HepG2 (cell line): ENCODE data around the gene ERC1. TPM values are rescaled to one million over a fixed set of nuclear protein-coding genes. Genes with fewer than 3 reads are reported as not detected.

Experiments used
- ATAC-seq: fragments of 200-7000 bp; cut with Tn5 transposase; 3 replicates; pipeline ENCODE4 v1.9.1; 2020; ENCODE audit warnings: mild to moderate bottlenecking, moderate library complexity
- BruUV-seq: library from RNA; stranded (reverse); fragments of 400-500 nt; replicated peaks from 2 replicates; lab custom pipeline; 2021; lab: Mats Ljungman, UMichigan
- CTCF ChIA-PET: fragments of 300-600 bp; formaldehyde crosslinking; extraction: SDS; loops from one replicate; lab custom pipeline; 2021; ENCODE audit warnings: low total read pairs, inconsistent platforms, low intra/inter-chr PET ratio; lab: Yijun Ruan, JAX
- POLR2A ChIA-PET: fragments of 350-600 bp; sonication (Branson Sonifier 250); formaldehyde crosslinking; loops from one replicate; lab custom pipeline; 2020; ENCODE audit warnings: antibody characterized with exemption, inconsistent platforms; lab: Yijun Ruan, JAX
- DNase-seq: peaks from one replicate; pipeline ENCODE4 v3.0.0-alpha.2; 2015; ENCODE audit warnings: low spot score
- FAIRE-seq: peaks from 3 replicates; lab custom pipeline; 2011; peaks lifted over from hg19 to GRCh38; lab: Jason Lieb, UNC
- H2AFZ ChIP-seq: one replicate; pipeline ENCODE4 v1.6.1; 2011; ENCODE audit warnings: low read length, inconsistent platforms
- H3K27ac ChIP-seq: fragments of 300-600 bp; 3 replicates; pipeline ENCODE4 v1.8.0; 2011; ENCODE audit warnings: mixed run types, mild to moderate bottlenecking, mixed read lengths, low read length, inconsistent platforms; ENCODE audit not compliant: insufficient read depth; ENCODE audit errors: extremely low read length
- H3K27me3 ChIP-seq, 2 experiments: fragments of 200-600 bp in 1 of 2; 2 replicates in 1 of 2; 3 replicates in 1 of 2; pipeline versions ENCODE4 v1.6.0 to v1.8.0; 2011; ENCODE audit warnings: low read length in 2 of 2, mild to moderate bottlenecking in 2 of 2, moderate library complexity in 2 of 2, inconsistent platforms in 1 of 2; ENCODE audit not compliant: insufficient read depth in 2 of 2, control insufficient read depth in 1 of 2
- H3K36me3 ChIP-seq, 2 experiments: fragments of 200-600 bp in 1 of 2; replicated peaks in 1 of 2; 2 replicates in 1 of 2; 3 replicates in 1 of 2; pipeline versions ENCODE4 v1.5.1 to v1.8.0; 2011; ENCODE audit warnings: low read length in 2 of 2, inconsistent platforms in 1 of 2; ENCODE audit not compliant: insufficient read depth in 2 of 2, control insufficient read depth in 1 of 2
- H3K4me1 ChIP-seq: 2 replicates; pipeline ENCODE4 v1.5.1; 2012; ENCODE audit warnings: low read length, inconsistent platforms; ENCODE audit not compliant: insufficient read depth
- H3K4me2 ChIP-seq: 2 replicates; pipeline ENCODE4 v1.6.0; 2011; ENCODE audit warnings: low read depth, low read length, inconsistent platforms
- H3K4me3 ChIP-seq, 3 experiments: fragments of 200-600 bp in 1 of 3; sonication (generic), shearing (Covaris generic) in 1 of 3; replicated peaks in 1 of 3; 2 replicates each; pipeline ENCODE4 v1.5.1; 2011 to 2016; ENCODE audit warnings: low read length in 3 of 3, inconsistent platforms in 2 of 3, low read depth in 2 of 3, mild to moderate bottlenecking in 2 of 3, control low read depth in 1 of 3, mixed read lengths in 1 of 3; ENCODE audit not compliant: insufficient read depth in 1 of 3
- H3K79me2 ChIP-seq: one replicate; pipeline ENCODE4 v1.6.1; 2011; ENCODE audit warnings: low read length, inconsistent platforms; ENCODE audit not compliant: insufficient read depth
- H3K9ac ChIP-seq: 2 replicates; pipeline ENCODE4 v1.6.0; 2011; ENCODE audit warnings: mild to moderate bottlenecking, low read depth, low read length, inconsistent platforms; ENCODE audit not compliant: insufficient read depth
- H3K9me3 ChIP-seq: 2 replicates; pipeline ENCODE4 v1.5.1; 2012; ENCODE audit warnings: mild to moderate bottlenecking, low read length
- H4K20me1 ChIP-seq: 2 replicates; pipeline ENCODE4 v1.6.0; 2011; ENCODE audit warnings: inconsistent platforms, mild to moderate bottlenecking, low read length, moderate library complexity; ENCODE audit not compliant: insufficient read depth
- DMTF1 ChIP-seq: sonication (generic); formaldehyde crosslinking; IDR thresholded peaks from 2 replicates; pipeline ENCODE4 v1.4.0; 2020; ENCODE audit warnings: mild to moderate bottlenecking, missing genetic modification reagents
- IKZF4 ChIP-seq: sonication (generic); formaldehyde crosslinking; IDR thresholded peaks from 2 replicates; pipeline ENCODE4 v1.5.1; 2020; ENCODE audit warnings: borderline replicate concordance, mild to moderate bottlenecking, low read depth, missing genetic modification reagents; ENCODE audit errors: not compliant biosample characterization
- KLF9 ChIP-seq: IDR thresholded peaks from 2 replicates; pipeline ENCODE4 v1.6.1; 2016; ENCODE audit warnings: low read depth
- KMT2B ChIP-seq: IDR thresholded peaks from 2 replicates; pipeline ENCODE4 v1.6.1; 2016; ENCODE audit warnings: missing genetic modification reagents, missing compliant biosample characterization
- NFE2L2 ChIP-seq: fragments of 150-350 bp; IDR thresholded peaks from 2 replicates; pipeline ENCODE4 v1.6.1; 2014; ENCODE audit warnings: low read length
- SATB2 ChIP-seq: sonication (generic); formaldehyde crosslinking; IDR thresholded peaks from 2 replicates; pipeline ENCODE4 v1.5.0; 2020; ENCODE audit warnings: missing genetic modification reagents
- SRY ChIP-seq: sonication (generic); formaldehyde crosslinking; IDR thresholded peaks from 2 replicates; pipeline ENCODE4 v1.8.0; 2022; ENCODE audit warnings: mild to moderate bottlenecking, missing genetic modification reagents
- ZNF614 ChIP-seq: IDR thresholded peaks from 2 replicates; pipeline ENCODE4 v1.6.1; 2018; ENCODE audit warnings: missing biosample characterization, missing genetic modification reagents, inconsistent platforms, borderline replicate concordance
- WGBS: methylation state at CpG from one replicate; pipeline ENCODE4 v1.1.6; 2017; ENCODE audit warnings: low lambda C conversion rate; 5-methylcytosine and 5-hydroxymethylcytosine counted together
- in situ Hi-C: cut with HindIII; loops from 2 replicates; pipeline ENCODE4 v1.10.0; 2017; ENCODE audit warnings: low pct_unique_long_range_greater_than_20kb; ENCODE audit not compliant: extremely low pct_ligation_motif_present
- intact Hi-C: fragments of 100-400 bp; cut with micrococcal nuclease; formaldehyde crosslinking; loops from one replicate; pipeline ENCODE4 v1.10.0; 2022; ENCODE audit not compliant: unreplicated experiment
- polyA plus RNA-seq, 8 experiments: library from polyadenylated mRNA; depleted of rRNA in 3 of 8; stranded (reverse) in 7 of 8; unstranded in 1 of 8; fragments of >200 nt; fragmentation: Illumina TruSeq in 4 of 8; extraction: Trizol in 4 of 8; gene quantifications; 2 replicates each; pipeline versions ENCODE4 v1.2.1 to v1.2.3, GENCODE V29; 2011 to 2016; ENCODE audit warnings: low read depth in 4 of 8, missing spikeins in 1 of 8, mixed read lengths in 1 of 8; ENCODE audit not compliant: insufficient read depth in 1 of 8
- total RNA-seq, 5 experiments: library from RNA; depleted of rRNA; stranded (reverse); fragments of >200 nt; fragmentation: Illumina TruSeq; extraction: Trizol; gene quantifications; 2 replicates each; pipeline ENCODE4 v1.2.3, GENCODE V29; 2016; ENCODE audit warnings: low read depth in 1 of 5
- TF ChIP-seq, protein P1 (sequence below): sonication (generic); formaldehyde crosslinking; IDR thresholded peaks from 2 replicates; pipeline ENCODE4 v1.5.0; 2020; ENCODE audit warnings: mild to moderate bottlenecking, missing genetic modification reagents
- TF ChIP-seq, protein P2 (sequence below): sonication (generic); formaldehyde crosslinking; IDR thresholded peaks from 2 replicates; pipeline ENCODE4 v1.5.0; 2020; ENCODE audit warnings: missing genetic modification reagents

Gene ERC1
- total and polyA plus RNA-seq, 2 of the 13 experiments (the other 11 are each of a cell fraction or from before 2014, with no cell fraction given): 6.1 to 12.4 TPM

DNA sequence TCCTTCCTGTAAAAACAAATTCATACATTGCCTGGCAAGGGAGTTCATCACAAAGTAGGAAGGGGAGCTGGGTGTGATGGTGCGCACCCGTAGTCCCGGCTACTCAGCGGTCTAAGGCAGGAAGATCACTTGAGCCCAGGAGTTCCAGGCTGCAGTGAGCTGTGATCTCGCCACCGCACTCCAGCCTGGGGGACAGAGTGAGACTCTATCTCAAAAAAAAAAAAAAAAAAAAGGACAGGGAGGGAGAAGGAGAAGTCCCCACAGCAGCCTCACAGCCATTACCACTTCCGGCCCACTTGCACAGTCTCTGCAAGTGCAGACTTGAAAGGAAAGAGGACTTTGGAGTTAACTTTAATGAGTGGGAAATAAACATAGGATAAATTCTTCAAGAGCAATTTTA is 482.4 kb downstream of the ERC1 start (continued):
- TF ChIP-seq, protein P1, sequence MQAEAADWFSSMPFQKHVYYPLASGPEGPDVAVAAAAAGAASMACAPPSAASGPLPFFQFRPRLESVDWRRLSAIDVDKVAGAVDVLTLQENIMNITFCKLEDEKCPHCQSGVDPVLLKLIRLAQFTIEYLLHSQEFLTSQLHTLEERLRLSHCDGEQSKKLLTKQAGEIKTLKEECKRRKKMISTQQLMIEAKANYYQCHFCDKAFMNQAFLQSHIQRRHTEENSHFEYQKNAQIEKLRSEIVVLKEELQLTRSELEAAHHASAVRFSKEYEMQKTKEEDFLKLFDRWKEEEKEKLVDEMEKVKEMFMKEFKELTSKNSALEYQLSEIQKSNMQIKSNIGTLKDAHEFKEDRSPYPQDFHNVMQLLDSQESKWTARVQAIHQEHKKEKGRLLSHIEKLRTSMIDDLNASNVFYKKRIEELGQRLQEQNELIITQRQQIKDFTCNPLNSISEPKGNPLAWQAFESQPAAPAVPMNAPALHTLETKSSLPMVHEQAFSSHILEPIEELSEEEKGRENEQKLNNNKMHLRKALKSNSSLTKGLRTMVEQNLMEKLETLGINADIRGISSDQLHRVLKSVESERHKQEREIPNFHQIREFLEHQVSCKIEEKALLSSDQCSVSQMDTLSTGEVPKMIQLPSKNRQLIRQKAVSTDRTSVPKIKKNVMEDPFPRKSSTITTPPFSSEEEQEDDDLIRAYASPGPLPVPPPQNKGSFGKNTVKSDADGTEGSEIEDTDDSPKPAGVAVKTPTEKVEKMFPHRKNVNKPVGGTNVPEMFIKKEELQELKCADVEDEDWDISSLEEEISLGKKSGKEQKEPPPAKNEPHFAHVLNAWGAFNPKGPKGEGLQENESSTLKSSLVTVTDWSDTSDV (CRISPR knock-in tag): no peak

- POLR2A ChIA-PET: no interaction called here
- ATAC-seq: no peak
- no peak overlapping the region for H3K4me3 ChIP-seq
- no peaks in the 10 kb centered on the region for H4K20me1 ChIP-seq
- H3K4me1 ChIP-seq: peaks cover 7% of the 10 kb centered on the region; the same call in 1 of the 2 replicates
- no peak overlapping the region for H2AFZ ChIP-seq
- H3K4me2 ChIP-seq: no peak overlapping the region
- no TSS peak for BruUV-seq
- WGBS: 87% methylated on average over 5 of the region's 5 CpGs
- H3K9me3 ChIP-seq: no peaks in the 10 kb centered on the region
- no peak overlapping the region for H3K9ac ChIP-seq
- H3K79me2 ChIP-seq: no peaks in the 10 kb centered on the region
- in situ Hi-C loops: no loop called here
- TF ChIP-seq ZNF614: no peak
- TF ChIP-seq, all 625 proteins: peak for 0
- FAIRE-seq: no peak
- Histone ChIP-seq H3K36me3 (no peaks in the 10 kb centered on the region), H3K27ac (no peak overlapping the region), H3K27me3 (no peaks in the 10 kb centered on the region)
- intact Hi-C loops: no loop called here
- CTCF ChIA-PET: no interaction called here
- DNase-seq: peak; percentile 20
These were observed 483.1 kb downstream of the ERC1 start for GRCh38 chr12:1474041-1474573.

DNA sequence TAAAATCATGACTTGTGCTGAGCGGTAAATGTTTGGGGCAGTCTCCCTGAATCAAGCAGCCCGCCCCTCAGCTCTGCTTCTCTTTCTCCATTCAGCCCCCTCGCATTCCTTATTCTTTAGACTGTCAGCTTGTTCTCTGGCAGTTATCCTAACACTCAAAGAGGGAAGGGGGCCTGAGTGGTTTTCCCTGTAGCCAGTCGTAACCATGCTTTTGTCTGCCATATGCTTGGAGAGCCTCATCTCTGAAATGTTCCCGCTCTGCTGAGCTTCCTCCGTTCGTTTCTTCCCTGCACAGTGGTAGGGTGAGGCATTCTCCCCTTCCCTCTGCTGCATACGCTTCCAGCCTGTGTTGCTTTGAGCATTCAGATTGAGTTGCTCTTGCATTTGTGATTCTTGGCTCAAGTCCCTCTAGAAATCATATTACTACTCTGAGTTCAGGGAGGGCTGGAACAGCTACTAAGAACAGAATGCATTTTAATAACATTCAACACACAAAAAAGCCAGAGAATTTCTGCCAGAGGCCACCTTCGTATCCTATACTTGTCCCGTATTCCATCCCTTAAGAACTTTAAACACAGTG is 483.6 kb downstream of the ERC1 start:
- in situ Hi-C loops (no loop called here), intact Hi-C loops (no loop called here)
- Histone ChIP-seq H3K27ac (no peak overlapping the region), H3K4me3 (no peak overlapping the region), H3K27me3 (no peaks in the 10 kb centered on the region), H2AFZ (no peak overlapping the region), H4K20me1 (no peaks in the 10 kb centered on the region), H3K9me3 (no peaks in the 10 kb centered on the region), H3K36me3 (no peaks in the 10 kb centered on the region), H3K4me2 (no peak overlapping the region), H3K79me2 (no peaks in the 10 kb centered on the region), H3K4me1 (peaks cover 7% of the 10 kb centered on the region; the same call in 1 of the 2 replicates), H3K9ac (no peak overlapping the region)
- DNase-seq: no peak
- CTCF ChIA-PET: no interaction called here
- POLR2A ChIA-PET: no interaction called here
- BruUV-seq: no TSS peak
- no peak for ATAC-seq
- 98% methylated on average over 10 of the region's 10 CpGs for WGBS
- no peak for FAIRE-seq
- TF ChIP-seq SRY (CRISPR knock-in tag) (no peak), IKZF4 (CRISPR knock-in tag) (no peak), DMTF1 (no peak), KLF9 (CRISPR knock-in tag) (no peak), KMT2B (CRISPR knock-in tag) (no peak), NFE2L2 (no peak), SATB2 (CRISPR knock-in tag) (no peak)
- TF ChIP-seq, protein P2, sequence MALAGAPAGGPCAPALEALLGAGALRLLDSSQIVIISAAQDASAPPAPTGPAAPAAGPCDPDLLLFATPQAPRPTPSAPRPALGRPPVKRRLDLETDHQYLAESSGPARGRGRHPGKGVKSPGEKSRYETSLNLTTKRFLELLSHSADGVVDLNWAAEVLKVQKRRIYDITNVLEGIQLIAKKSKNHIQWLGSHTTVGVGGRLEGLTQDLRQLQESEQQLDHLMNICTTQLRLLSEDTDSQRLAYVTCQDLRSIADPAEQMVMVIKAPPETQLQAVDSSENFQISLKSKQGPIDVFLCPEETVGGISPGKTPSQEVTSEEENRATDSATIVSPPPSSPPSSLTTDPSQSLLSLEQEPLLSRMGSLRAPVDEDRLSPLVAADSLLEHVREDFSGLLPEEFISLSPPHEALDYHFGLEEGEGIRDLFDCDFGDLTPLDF: no peak
